ENCODE data around the gene RASD2. TPM values are rescaled to one million over a fixed set of nuclear protein-coding genes. Genes with fewer than 3 reads are reported as not detected.

The RASD2 gene
- total RNA-seq, 4 donors from 2014 or later, result 0.06 to 0.26 (median 0.19) TPM; not detected in 1

- H3K4me1 ChIP-seq, result peaks cover 3 to 43% (median 24%) of the 10 kb centered on the region in 3 donors
- peaks cover 0 to 53% (median 2%) of the 10 kb centered on the region in 4 donors for H3K27me3 ChIP-seq
- no peak for DNase-seq
- no peak for TF ChIP-seq POLR2A (IDR thresholded peaks at IDR 0.05)
- TF ChIP-seq CTCF (IDR thresholded peaks at IDR 0.05), result no peak
- no peaks in the 10 kb centered on the region for H3K9me3 ChIP-seq
- no peak overlapping the region for H3K27ac ChIP-seq
- no peaks in the 10 kb centered on the region for H3K36me3 ChIP-seq
- 54 to 62% methylated on average over 15 to 16 of the region's 17 CpGs for WGBS, 2 donors
- intact Hi-C loops (cut with DNase I), result no loop called here
- no peak overlapping the region for H3K4me3 ChIP-seq
Measured at GRCh38 chr22:35568751-35569739, 28.4 kb downstream of the RASD2 start.

- Histone ChIP-seq H3K9me3 (no peaks in the 10 kb centered on the region), H3K36me3 (no peaks in the 10 kb centered on the region), H3K4me1 (peaks cover 3 to 41% (median 21%) of the 10 kb centered on the region in 3 donors), H3K27ac (no peak overlapping the region), H3K27me3 (peaks cover 0 to 62% (median 2%) of the 10 kb centered on the region in 4 donors), H3K4me3 (no peak overlapping the region)
- WGBS, 2 donors, result 81 to 83% methylated on average over 7 to 9 of the region's 13 CpGs
- no peak for TF ChIP-seq CTCF (IDR thresholded peaks at IDR 0.05)
- no peak for DNase-seq
- intact Hi-C loops (cut with DNase I), result no loop called here
Measured at GRCh38 chr22:35569916-35570315, 29.3 kb downstream of the RASD2 start.

GRCh38 chr22:35570686-35571194, 30.1 kb downstream of the RASD2 start:
- WGBS, 2 donors, result 72 to 90% methylated on average over 5 to 12 of the region's 14 CpGs
- DNase-seq, result no peak
- Histone ChIP-seq H3K36me3 (no peaks in the 10 kb centered on the region), H3K27me3 (peaks cover 0 to 70% (median 2%) of the 10 kb centered on the region in 4 donors), H3K4me3 (no peak overlapping the region), H3K27ac (no peak overlapping the region), H3K9me3 (no peaks in the 10 kb centered on the region), H3K4me1 (peaks cover 3 to 33% (median 13%) of the 10 kb centered on the region in 3 donors)
- no peak for TF ChIP-seq CTCF (IDR thresholded peaks at IDR 0.05)
- no peak for TF ChIP-seq POLR2A (IDR thresholded peaks at IDR 0.05)
- intact Hi-C loops (cut with DNase I), result no loop called here

GRCh38 chr22:35572556-35572955, 31.9 kb downstream of the RASD2 start:
- TF ChIP-seq POLR2A (IDR thresholded peaks at IDR 0.05) (no peak), CTCF (IDR thresholded peaks at IDR 0.05) (no peak)
- H3K4me3 ChIP-seq, result no peak overlapping the region
- 82 to 85% methylated on average over 5 of the region's 8 CpGs for WGBS, 2 donors
- peaks cover 0 to 54% (median 2%) of the 10 kb centered on the region in 4 donors for H3K27me3 ChIP-seq
- H3K4me1 ChIP-seq, result peaks cover 3 to 23% (median 8%) of the 10 kb centered on the region in 3 donors
- no peaks in the 10 kb centered on the region for H3K9me3 ChIP-seq
- no peak overlapping the region for H3K27ac ChIP-seq
- intact Hi-C loops (cut with DNase I), result no loop called here
- no peaks in the 10 kb centered on the region for H3K36me3 ChIP-seq
- no peak for DNase-seq

Measured in esophagus squamous epithelium (tissue), 5 donors.